Measurements from ENCODE around the gene ZNRF4.
"Not testable (repeated sequence)": the region's sequence is repeated elsewhere in the genome, so short reads cannot be mapped to it uniquely, and the experiment has no call there.

The ZNRF4 gene

GRCh38 chr19:5485286-5485636 lies 30.0 kb downstream of the ZNRF4 start:
- no peaks in the 10 kb centered on the region for H3K36me3 ChIP-seq (ENCODE audit: insufficient read depth, low read length)
- no peak overlapping the region for H3K9ac ChIP-seq (ENCODE audit: insufficient read length)
- TF ChIP-seq POLR2AphosphoS5 (IDR thresholded peaks at IDR 0.05; ENCODE audit: borderline replicate concordance, low read depth, low read length) (no peak), EZH2 (IDR thresholded peaks at IDR 0.05) (no peak)
- no peak for DNase-seq (ENCODE audit: low read depth, low spot score)
- no peak overlapping the region for H3K4me3 ChIP-seq
- H3K27ac ChIP-seq: no peak overlapping the region
- no peaks in the 10 kb centered on the region for H3K9me3 ChIP-seq (ENCODE audit: low read depth, low read length)

- not testable (repeated sequence) for H3K27ac ChIP-seq; H3K9me3 ChIP-seq (ENCODE audit: low read depth, low read length); H3K4me3 ChIP-seq; H3K9ac ChIP-seq (ENCODE audit: insufficient read length); H3K36me3 ChIP-seq (ENCODE audit: insufficient read depth, low read length); DNase-seq (ENCODE audit: low read depth, low spot score)
Observed at GRCh38 chr19:5485658-5486057, 30.4 kb downstream of the ZNRF4 start.

GRCh38 chr19:5487222-5487621 lies 32.0 kb downstream of the ZNRF4 start:
- Histone ChIP-seq H3K9me3 (ENCODE audit: low read depth, low read length) (no peaks in the 10 kb centered on the region), H3K27ac (no peak overlapping the region), H3K4me3 (no peak overlapping the region), H3K36me3 (ENCODE audit: insufficient read depth, low read length) (no peaks in the 10 kb centered on the region), H3K9ac (ENCODE audit: insufficient read length) (no peak overlapping the region)
- no peak for DNase-seq (ENCODE audit: low read depth, low spot score)
- TF ChIP-seq EZH2 (IDR thresholded peaks at IDR 0.05) (no peak), FOXP2 (optimal IDR thresholded peaks at IDR 0.05; ENCODE audit: control extremely low read depth, extremely low read length, insufficient read depth) (no peak), POLR2AphosphoS5 (IDR thresholded peaks at IDR 0.05; ENCODE audit: borderline replicate concordance, low read depth, low read length) (no peak)

GRCh38 chr19:5489551-5489950 lies 34.3 kb downstream of the ZNRF4 start:
- Histone ChIP-seq H3K9ac (ENCODE audit: insufficient read length) (no peak overlapping the region), H3K36me3 (ENCODE audit: insufficient read depth, low read length) (no peaks in the 10 kb centered on the region), H3K27ac (no peak overlapping the region), H3K4me3 (no peak overlapping the region), H3K9me3 (ENCODE audit: low read depth, low read length) (no peaks in the 10 kb centered on the region)
- DNase-seq (ENCODE audit: low read depth, low spot score): no peak
- no peak for TF ChIP-seq EZH2 (IDR thresholded peaks at IDR 0.05)
- no peak for TF ChIP-seq POLR2AphosphoS5 (IDR thresholded peaks at IDR 0.05; ENCODE audit: borderline replicate concordance, low read depth, low read length)
- no peak for TF ChIP-seq FOXP2 (optimal IDR thresholded peaks at IDR 0.05; ENCODE audit: control extremely low read depth, extremely low read length, insufficient read depth)

- TF ChIP-seq FOXP2 (optimal IDR thresholded peaks at IDR 0.05; ENCODE audit: control extremely low read depth, extremely low read length, insufficient read depth) (no peak), POLR2AphosphoS5 (IDR thresholded peaks at IDR 0.05; ENCODE audit: borderline replicate concordance, low read depth, low read length) (no peak), EZH2 (IDR thresholded peaks at IDR 0.05) (no peak)
Observed at GRCh38 chr19:5491565-5491964, 36.3 kb downstream of the ZNRF4 start.

GRCh38 chr19:5492281-5492634 lies 37.0 kb downstream of the ZNRF4 start:
- H3K9me3 ChIP-seq (ENCODE audit: low read depth, low read length): no peaks in the 10 kb centered on the region
- H3K36me3 ChIP-seq (ENCODE audit: insufficient read depth, low read length): no peaks in the 10 kb centered on the region
- DNase-seq (ENCODE audit: low read depth, low spot score): no peak
- no peak overlapping the region for H3K27ac ChIP-seq
- TF ChIP-seq POLR2AphosphoS5 (IDR thresholded peaks at IDR 0.05; ENCODE audit: borderline replicate concordance, low read depth, low read length): no peak
- no peak for TF ChIP-seq FOXP2 (optimal IDR thresholded peaks at IDR 0.05; ENCODE audit: control extremely low read depth, extremely low read length, insufficient read depth)
- no peak for TF ChIP-seq EZH2 (IDR thresholded peaks at IDR 0.05)
- H3K4me3 ChIP-seq: no peak overlapping the region
- no peak overlapping the region for H3K9ac ChIP-seq (ENCODE audit: insufficient read length)

More at GRCh38 chr19:5491565-5491964, 36.3 kb downstream of the ZNRF4 start:
- Histone ChIP-seq H3K4me3 (no peak overlapping the region), H3K27ac (no peak overlapping the region), H3K36me3 (ENCODE audit: insufficient read depth, low read length) (no peaks in the 10 kb centered on the region), H3K9me3 (ENCODE audit: low read depth, low read length) (no peaks in the 10 kb centered on the region), H3K9ac (ENCODE audit: insufficient read length) (no peak overlapping the region)
- DNase-seq (ENCODE audit: low read depth, low spot score): no peak

GRCh38 chr19:5492635-5493409 lies 37.6 kb downstream of the ZNRF4 start:
- Histone ChIP-seq H3K9me3 (ENCODE audit: low read depth, low read length) (no peaks in the 10 kb centered on the region), H3K27ac (no peak overlapping the region), H3K4me3 (no peak overlapping the region), H3K36me3 (ENCODE audit: insufficient read depth, low read length) (no peaks in the 10 kb centered on the region), H3K9ac (ENCODE audit: insufficient read length) (no peak overlapping the region)
- DNase-seq (ENCODE audit: low read depth, low spot score): no peak
- no peak for TF ChIP-seq EZH2 (IDR thresholded peaks at IDR 0.05)
- no peak for TF ChIP-seq FOXP2 (optimal IDR thresholded peaks at IDR 0.05; ENCODE audit: control extremely low read depth, extremely low read length, insufficient read depth)
- TF ChIP-seq POLR2AphosphoS5 (IDR thresholded peaks at IDR 0.05; ENCODE audit: borderline replicate concordance, low read depth, low read length): no peak

- H3K36me3 ChIP-seq (ENCODE audit: insufficient read depth, low read length): no peaks in the 10 kb centered on the region
- H3K9ac ChIP-seq (ENCODE audit: insufficient read length): no peak overlapping the region
- no peak overlapping the region for H3K4me3 ChIP-seq
- H3K9me3 ChIP-seq (ENCODE audit: low read depth, low read length): no peaks in the 10 kb centered on the region
- DNase-seq (ENCODE audit: low read depth, low spot score): no peak
- TF ChIP-seq EZH2 (IDR thresholded peaks at IDR 0.05) (no peak), POLR2AphosphoS5 (IDR thresholded peaks at IDR 0.05; ENCODE audit: borderline replicate concordance, low read depth, low read length) (no peak), FOXP2 (optimal IDR thresholded peaks at IDR 0.05; ENCODE audit: control extremely low read depth, extremely low read length, insufficient read depth) (no peak)
- H3K27ac ChIP-seq: no peak overlapping the region
Observed at GRCh38 chr19:5494773-5495172, 39.6 kb downstream of the ZNRF4 start.

GRCh38 chr19:5495792-5496191 lies 40.6 kb downstream of the ZNRF4 start:
- Histone ChIP-seq H3K9ac (ENCODE audit: insufficient read length) (no peak overlapping the region), H3K9me3 (ENCODE audit: low read depth, low read length) (no peaks in the 10 kb centered on the region), H3K27ac (no peak overlapping the region), H3K4me3 (no peak overlapping the region), H3K36me3 (ENCODE audit: insufficient read depth, low read length) (no peaks in the 10 kb centered on the region)
- TF ChIP-seq FOXP2 (optimal IDR thresholded peaks at IDR 0.05; ENCODE audit: control extremely low read depth, extremely low read length, insufficient read depth) (no peak), EZH2 (IDR thresholded peaks at IDR 0.05) (no peak), POLR2AphosphoS5 (IDR thresholded peaks at IDR 0.05; ENCODE audit: borderline replicate concordance, low read depth, low read length) (no peak)
- DNase-seq (ENCODE audit: low read depth, low spot score): no peak
